IMR-90 (cell line): ENCODE data around the gene GPLD1. TPM values are rescaled to one million over a fixed set of nuclear protein-coding genes. Genes with fewer than 3 reads are reported as not detected.

ENCODE experiments used
- ATAC-seq: fragments of 200-7000 bp; cut with Tn5 transposase; 2 replicates; pipeline ENCODE4 v1.9.1; 2020; ENCODE audit warnings: low read depth, mild to moderate bottlenecking, moderate library complexity
- BruUV-seq: library from RNA; stranded (reverse); fragments of 400-500 nt; replicated peaks from 2 replicates; lab custom pipeline; 2021; lab: Mats Ljungman, UMichigan
- CTCF ChIA-PET: fragments of 300-600 bp; formaldehyde crosslinking; extraction: SDS; loops from one replicate; lab custom pipeline; 2021; ENCODE audit warnings: antibody characterized with exemption; lab: Yijun Ruan, JAX
- POLR2A ChIA-PET: fragments of 300-600 bp; sonication (Branson Sonifier 250); formaldehyde crosslinking; loops from one replicate; lab custom pipeline; 2022; ENCODE audit warnings: antibody characterized with exemption; ENCODE audit not compliant: unreplicated experiment; lab: Charles Lee
- DNase-seq: peaks from one replicate; pipeline ENCODE4 v3.0.0; 2013
- H2AFZ ChIP-seq: replicated peaks from 2 replicates; pipeline ENCODE3; 2013; ENCODE audit warnings: low read length, mild to moderate bottlenecking; ENCODE audit not compliant: poor library complexity
- H2AK5ac ChIP-seq: 2 replicates; pipeline ENCODE4 v1.6.1; 2013; ENCODE audit warnings: low read depth, low read length, inconsistent platforms
- H2AK9ac ChIP-seq: replicated peaks from 2 replicates; pipeline ENCODE3; 2013; ENCODE audit warnings: mild to moderate bottlenecking, low read depth, low read length, moderate library complexity; ENCODE audit not compliant: poor library complexity
- H2BK120ac ChIP-seq: 2 replicates; pipeline ENCODE4 v1.6.1; 2013; ENCODE audit warnings: low read depth, low read length, inconsistent platforms
- H2BK15ac ChIP-seq: 3 replicates; pipeline ENCODE4 v1.6.1; 2013; ENCODE audit warnings: low read depth, low read length, inconsistent platforms
- H2BK20ac ChIP-seq: 2 replicates; pipeline ENCODE4 v1.6.1; 2013; ENCODE audit warnings: low read depth, mild to moderate bottlenecking, inconsistent platforms, low read length, moderate library complexity
- H2BK5ac ChIP-seq: 2 replicates; pipeline ENCODE4 v1.6.1; 2013; ENCODE audit warnings: mild to moderate bottlenecking, low read depth, low read length, inconsistent platforms; ENCODE audit not compliant: poor library complexity, severe bottlenecking
- H3K14ac ChIP-seq: replicated peaks from 2 replicates; pipeline ENCODE4 v1.6.1; 2013; ENCODE audit warnings: low read depth, low read length, inconsistent platforms
- H3K18ac ChIP-seq: 2 replicates; pipeline ENCODE4 v1.6.1; 2013; ENCODE audit warnings: low read depth, low read length, control low read depth
- H3K23ac ChIP-seq: 2 replicates; pipeline ENCODE4 v1.6.1; 2013; ENCODE audit warnings: low read depth, low read length, inconsistent platforms
- H3K27ac ChIP-seq: 2 replicates; pipeline ENCODE4 v1.5.1; 2013; ENCODE audit warnings: mild to moderate bottlenecking, control low read depth, low read length; ENCODE audit not compliant: insufficient read depth
- H3K27me3 ChIP-seq: 2 replicates; pipeline ENCODE4 v1.6.1; 2013; ENCODE audit warnings: low read length; ENCODE audit not compliant: control insufficient read depth, insufficient read depth
- H3K36me3 ChIP-seq: 2 replicates; pipeline ENCODE4 v1.6.1; 2013; ENCODE audit warnings: low read length, mixed read lengths; ENCODE audit not compliant: control insufficient read depth, insufficient read depth
- H3K4ac ChIP-seq: 2 replicates; pipeline ENCODE4 v1.6.1; 2013; ENCODE audit warnings: low read depth, low read length, inconsistent platforms
- H3K4me1 ChIP-seq: 2 replicates; pipeline ENCODE4 v1.6.1; 2013; ENCODE audit warnings: low read length, mixed read lengths; ENCODE audit not compliant: control insufficient read depth, insufficient read depth
- H3K4me2 ChIP-seq: 2 replicates; pipeline ENCODE4 v1.6.1; 2013; ENCODE audit warnings: low read depth, mild to moderate bottlenecking, control low read depth, low read length, moderate library complexity
- H3K4me3 ChIP-seq: 2 replicates; pipeline ENCODE4 v1.5.1; 2013; ENCODE audit warnings: low read depth, mild to moderate bottlenecking, control low read depth, low read length, moderate library complexity; ENCODE audit not compliant: insufficient read depth
- H3K56ac ChIP-seq: 2 replicates; pipeline ENCODE4 v1.6.1; 2013; ENCODE audit warnings: low read length, inconsistent platforms; ENCODE audit not compliant: insufficient read depth; ENCODE audit errors: extremely low read depth
- H3K79me1 ChIP-seq, 2 experiments: 2 replicates each; pipeline ENCODE4 v1.6.1; 2013; ENCODE audit warnings: low read length in 2 of 2, inconsistent platforms in 1 of 2, low read depth in 1 of 2
- H3K9ac ChIP-seq: 2 replicates; pipeline ENCODE4 v1.6.1; 2013; ENCODE audit warnings: low read depth, low read length, control low read depth
- H3K9me1 ChIP-seq: 2 replicates; pipeline ENCODE4 v1.6.1; 2013; ENCODE audit warnings: low read length, inconsistent platforms; ENCODE audit not compliant: insufficient read depth
- H3K9me3 ChIP-seq: 2 replicates; pipeline ENCODE4 v1.6.1; 2013; ENCODE audit warnings: low read length; ENCODE audit not compliant: control insufficient read depth, insufficient read depth
- H4K20me1 ChIP-seq: 2 replicates; pipeline ENCODE4 v1.6.1; 2013; ENCODE audit warnings: low read length, inconsistent platforms; ENCODE audit not compliant: insufficient read depth
- H4K5ac ChIP-seq: 2 replicates; pipeline ENCODE4 v1.6.1; 2013; ENCODE audit warnings: mild to moderate bottlenecking, low read depth, low read length, control low read depth
- H4K8ac ChIP-seq, 2 experiments: 2 replicates each; pipeline ENCODE4 v1.6.1; 2013; ENCODE audit warnings: low read depth in 2 of 2, low read length in 2 of 2, control low read depth in 1 of 2, inconsistent platforms in 1 of 2
- H4K91ac ChIP-seq: 2 replicates; pipeline ENCODE4 v1.6.1; 2013; ENCODE audit warnings: low read depth, low read length, inconsistent platforms; ENCODE audit not compliant: insufficient read depth
- CEBPB ChIP-seq: IDR thresholded peaks from 2 replicates; pipeline ENCODE4 v1.6.1; 2012; ENCODE audit warnings: low read depth, low read length, improper control_type of control experiment
- CHD1 ChIP-seq: IDR thresholded peaks from 2 replicates; pipeline ENCODE4 v1.6.1; 2012; ENCODE audit warnings: low read depth, low read length, improper control_type of control experiment
- MAFK ChIP-seq: IDR thresholded peaks from 2 replicates; pipeline ENCODE4 v1.6.1; 2012; ENCODE audit warnings: low read depth, low read length, improper control_type of control experiment
- MAZ ChIP-seq: IDR thresholded peaks from 2 replicates; pipeline ENCODE4 v1.6.1; 2012; ENCODE audit warnings: low read depth, mild to moderate bottlenecking, low read length, improper control_type of control experiment, moderate library complexity, borderline replicate concordance
- MXI1 ChIP-seq: IDR thresholded peaks from 2 replicates; pipeline ENCODE4 v1.6.1; 2012; ENCODE audit warnings: low read depth, mild to moderate bottlenecking, low read length, moderate library complexity, borderline replicate concordance
- NFE2L2 ChIP-seq: fragments of 150-350 bp; IDR thresholded peaks from 2 replicates; pipeline ENCODE4 v1.6.1; 2016; ENCODE audit warnings: low read depth, mild to moderate bottlenecking, low read length
- RAD21 ChIP-seq: IDR thresholded peaks from 2 replicates; pipeline ENCODE4 v1.6.1; 2012; ENCODE audit warnings: low read length, improper control_type of control experiment
- RCOR1 ChIP-seq: IDR thresholded peaks from 2 replicates; pipeline ENCODE4 v1.6.1; 2012; ENCODE audit warnings: mild to moderate bottlenecking, low read length, improper control_type of control experiment; ENCODE audit not compliant: insufficient replicate concordance
- RFX5 ChIP-seq: IDR thresholded peaks from 2 replicates; pipeline ENCODE4 v1.8.0; 2012; ENCODE audit warnings: low read depth, mild to moderate bottlenecking, low read length, moderate library complexity
- SMC3 ChIP-seq: fragments of 150-350 bp; IDR thresholded peaks from 2 replicates; pipeline ENCODE4 v1.6.1; 2016; ENCODE audit warnings: low read depth, mild to moderate bottlenecking, antibody characterized with exemption, low read length, moderate library complexity
- WGBS, 2 experiments: methylation state at CpG; one replicate each; pipeline versions ENCODE4 v1.1.5 to v1.1.7; 2013; ENCODE audit warnings: missing lambda C conversion rate in 2 of 2; ENCODE audit not compliant: insufficient read length in 1 of 2; ENCODE audit errors: extremely low coverage in 2 of 2; 5-methylcytosine and 5-hydroxymethylcytosine counted together
- dilution Hi-C: fragments of 300-500 bp; cut with HindIII; formaldehyde crosslinking; loops from one replicate; pipeline ENCODE4 v1.14.3; 2018; ENCODE audit warnings: low sequenced_read_pairs; ENCODE audit not compliant: unreplicated experiment
- in situ Hi-C: fragments of 300-500 bp; cut with MboI; formaldehyde crosslinking; loops from 3 replicates; pipeline ENCODE4 v1.14.3; 2019; ENCODE audit warnings: low sequenced_read_pairs, inconsistent platforms, mixed read lengths
- intact Hi-C: fragments of 100-400 bp; cut with micrococcal nuclease; formaldehyde crosslinking; loops from 2 replicates; pipeline ENCODE4 v1.10.0; 2022
- polyA plus RNA-seq, 3 experiments: library from polyadenylated mRNA; depleted of rRNA; stranded (reverse); fragments of >200 nt; gene quantifications; 2 replicates each; pipeline ENCODE4 v1.2.3, GENCODE V29; 2012; ENCODE audit warnings: low replicate concordance in 1 of 3
- total RNA-seq: library from RNA; depleted of rRNA; stranded (reverse); fragments of >200 nt; gene quantifications from 2 replicates; pipeline ENCODE4 v1.2.3, GENCODE V29; 2012
- TF ChIP-seq, protein P1 (sequence below): fragments of 150-350 bp; IDR thresholded peaks from 2 replicates; pipeline ENCODE4 v1.6.1; 2016; ENCODE audit warnings: low read depth, mild to moderate bottlenecking, low read length, moderate library complexity, borderline replicate concordance
- TF ChIP-seq, protein P2 (sequence below): conservative IDR thresholded peaks from 2 replicates; pipeline ENCODE4 v1.5.1; 2012; ENCODE audit warnings: mild to moderate bottlenecking, low read depth, low read length, improper control_type of control experiment

Gene GPLD1
- total and polyA plus RNA-seq, 2 of the 4 experiments (the other 2 are of a cell fraction) = 0.05 to 0.18 TPM

DNA sequence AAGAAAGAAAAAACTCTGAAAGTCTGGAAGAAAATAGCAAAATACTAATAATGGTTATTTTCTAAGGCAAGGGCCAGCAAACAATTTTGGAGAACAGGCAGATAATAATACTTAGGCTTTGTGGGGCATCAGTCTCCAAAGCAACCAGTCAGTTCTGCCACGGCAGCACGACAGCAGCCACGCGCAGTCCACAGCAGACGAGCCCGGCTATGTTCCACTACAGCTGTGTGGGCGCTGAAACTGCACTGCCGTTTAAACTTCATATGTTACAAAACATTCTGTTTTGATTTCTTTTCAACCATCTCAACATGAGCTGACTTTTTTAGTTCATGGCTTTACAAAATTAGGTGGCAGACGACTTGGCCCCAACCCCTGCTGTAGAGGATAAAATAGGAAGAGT lies 56.8 kb downstream of the GPLD1 start:
- Histone ChIP-seq H2BK5ac (no peak overlapping the region), H3K14ac (no peak overlapping the region), H3K18ac (no peak overlapping the region), H2BK20ac (no peak overlapping the region), H2AK5ac (no peak overlapping the region), H3K4me3 (no peak overlapping the region), H3K27ac (no peak overlapping the region), H3K56ac (no peak overlapping the region), H3K4ac (no peak overlapping the region), H2AFZ (no peak overlapping the region), H2AK9ac (no peak overlapping the region), H3K9me1 (peaks cover 7% of the 10 kb centered on the region), H4K20me1 (no peaks in the 10 kb centered on the region), H3K36me3 (no peaks in the 10 kb centered on the region), H4K8ac (no peak overlapping the region), H3K27me3 (no peaks in the 10 kb centered on the region), H3K23ac (no peak overlapping the region), H3K9ac (no peak overlapping the region), H3K9me3 (no peaks in the 10 kb centered on the region), H4K5ac (no peak overlapping the region), H3K4me1 (peaks cover 3% of the 10 kb centered on the region; the same call in 1 of the 2 replicates), H3K4me2 (no peak overlapping the region), H2BK120ac (no peak overlapping the region), H4K91ac (no peak overlapping the region), H2BK15ac (no peak overlapping the region), H3K79me1 (no peaks in the 10 kb centered on the region)
- in situ Hi-C loops (loop anchor here (10.0 kb wide), 1 partner anchor 262 kb away; no protein-coding TSS in a partner anchor), intact Hi-C loops (no loop called here), dilution Hi-C loops (no loop called here)
- WGBS, 2 experiments = 100% methylated on average over 1 of the region's 9 CpGs; no CpG with 5 or more reads in 1 of the 2 experiments
- no peak for DNase-seq
- ChIA-PET POLR2A (no interaction called here), CTCF (no interaction called here)
- TF ChIP-seq SMC3 = no peak
- TF ChIP-seq, protein P1, sequence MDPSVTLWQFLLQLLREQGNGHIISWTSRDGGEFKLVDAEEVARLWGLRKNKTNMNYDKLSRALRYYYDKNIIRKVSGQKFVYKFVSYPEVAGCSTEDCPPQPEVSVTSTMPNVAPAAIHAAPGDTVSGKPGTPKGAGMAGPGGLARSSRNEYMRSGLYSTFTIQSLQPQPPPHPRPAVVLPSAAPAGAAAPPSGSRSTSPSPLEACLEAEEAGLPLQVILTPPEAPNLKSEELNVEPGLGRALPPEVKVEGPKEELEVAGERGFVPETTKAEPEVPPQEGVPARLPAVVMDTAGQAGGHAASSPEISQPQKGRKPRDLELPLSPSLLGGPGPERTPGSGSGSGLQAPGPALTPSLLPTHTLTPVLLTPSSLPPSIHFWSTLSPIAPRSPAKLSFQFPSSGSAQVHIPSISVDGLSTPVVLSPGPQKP = no peak
- TF ChIP-seq NFE2L2 = no peak
- no peak for TF ChIP-seq MAFK
- TF ChIP-seq RCOR1 = no peak
- no peak for TF ChIP-seq CHD1
- TF ChIP-seq, protein P2, sequence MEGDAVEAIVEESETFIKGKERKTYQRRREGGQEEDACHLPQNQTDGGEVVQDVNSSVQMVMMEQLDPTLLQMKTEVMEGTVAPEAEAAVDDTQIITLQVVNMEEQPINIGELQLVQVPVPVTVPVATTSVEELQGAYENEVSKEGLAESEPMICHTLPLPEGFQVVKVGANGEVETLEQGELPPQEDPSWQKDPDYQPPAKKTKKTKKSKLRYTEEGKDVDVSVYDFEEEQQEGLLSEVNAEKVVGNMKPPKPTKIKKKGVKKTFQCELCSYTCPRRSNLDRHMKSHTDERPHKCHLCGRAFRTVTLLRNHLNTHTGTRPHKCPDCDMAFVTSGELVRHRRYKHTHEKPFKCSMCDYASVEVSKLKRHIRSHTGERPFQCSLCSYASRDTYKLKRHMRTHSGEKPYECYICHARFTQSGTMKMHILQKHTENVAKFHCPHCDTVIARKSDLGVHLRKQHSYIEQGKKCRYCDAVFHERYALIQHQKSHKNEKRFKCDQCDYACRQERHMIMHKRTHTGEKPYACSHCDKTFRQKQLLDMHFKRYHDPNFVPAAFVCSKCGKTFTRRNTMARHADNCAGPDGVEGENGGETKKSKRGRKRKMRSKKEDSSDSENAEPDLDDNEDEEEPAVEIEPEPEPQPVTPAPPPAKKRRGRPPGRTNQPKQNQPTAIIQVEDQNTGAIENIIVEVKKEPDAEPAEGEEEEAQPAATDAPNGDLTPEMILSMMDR = no peak
- no peak for TF ChIP-seq CEBPB
- no peak for TF ChIP-seq RAD21
- no peak for TF ChIP-seq MAZ
- no peak for TF ChIP-seq MXI1
- no peak for TF ChIP-seq RFX5
- BruUV-seq = no TSS peak
- no peak for ATAC-seq
